Common myeloid progenitor, CD34-positive (primary cell): ENCODE data around the gene PKNOX2.
A peak's percentile ranks its signal among the peaks of the same experiment; 100 is the strongest.

Experiments
- CTCF ChIA-PET: fragments of 350-600 bp; sonication (Branson Sonifier 250); formaldehyde crosslinking; loops from one replicate; lab custom pipeline; 2021; ENCODE audit warnings: antibody characterized with exemption; lab: Charles Lee
- POLR2A ChIA-PET: fragments of 350-600 bp; sonication (Branson Sonifier 250); formaldehyde crosslinking; loops from one replicate; lab custom pipeline; 2021; ENCODE audit warnings: antibody characterized with exemption; lab: Charles Lee
- DNase-seq, 3 donors: peaks; one replicate each; pipeline versions ENCODE4 v3.0.0 to v3.0.0-alpha.2; 2013
- H3K27ac ChIP-seq, 2 experiments: 1 replicate in 1 of 2; 2 replicates in 1 of 2; pipeline ENCODE4 v1.7.0; 2013; ENCODE audit warnings: inconsistent platforms in 2 of 2, low read length in 2 of 2, mild to moderate bottlenecking in 2 of 2, low read depth in 1 of 2, moderate library complexity in 1 of 2; ENCODE audit not compliant: severe bottlenecking in 2 of 2, insufficient read depth in 1 of 2, poor library complexity in 1 of 2
- H3K27me3 ChIP-seq, 5 experiments: replicated peaks in 2 of 5; 1 replicate in 3 of 5; 2 replicates in 2 of 5; pipeline versions ENCODE4 v1.6.1 to v1.7.0; 2013; ENCODE audit warnings: low read length in 4 of 5, mild to moderate bottlenecking in 2 of 5, moderate library complexity in 2 of 5, inconsistent platforms in 1 of 5; ENCODE audit not compliant: insufficient read depth in 5 of 5, control insufficient read depth in 4 of 5
- H3K36me3 ChIP-seq, 4 experiments: 1 replicate in 2 of 4; 2 replicates in 2 of 4; pipeline versions ENCODE4 v1.6.1 to v1.7.0; 2013; ENCODE audit warnings: low read length in 3 of 4, control low read depth in 1 of 4, mild to moderate bottlenecking in 1 of 4; ENCODE audit not compliant: control insufficient read depth in 4 of 4, insufficient read depth in 4 of 4
- H3K4me1 ChIP-seq, 4 experiments: 1 replicate in 3 of 4; 2 replicates in 1 of 4; pipeline versions ENCODE4 v1.6.1 to v1.7.1; 2013; ENCODE audit warnings: low read length in 3 of 4, mild to moderate bottlenecking in 3 of 4, control low read depth in 1 of 4, inconsistent platforms in 1 of 4, moderate library complexity in 1 of 4; ENCODE audit not compliant: control insufficient read depth in 4 of 4, insufficient read depth in 4 of 4; ENCODE audit errors: control extremely low read depth in 1 of 4
- H3K4me3 ChIP-seq, 7 experiments: 1 replicate in 4 of 7; 2 replicates in 3 of 7; pipeline versions ENCODE4 v1.5.1 to v1.7.0; 2013; ENCODE audit warnings: mild to moderate bottlenecking in 7 of 7, low read length in 6 of 7, moderate library complexity in 6 of 7, inconsistent platforms in 2 of 7, low read depth in 2 of 7, control low read depth in 1 of 7; ENCODE audit not compliant: insufficient read depth in 4 of 7, control insufficient read depth in 1 of 7; ENCODE audit errors: extremely low read depth in 1 of 7
- H3K9me3 ChIP-seq, 5 experiments: 1 replicate in 4 of 5; 2 replicates in 1 of 5; pipeline versions ENCODE4 v1.6.1 to v1.7.1; 2013; ENCODE audit warnings: low read length in 4 of 5, mild to moderate bottlenecking in 2 of 5, inconsistent platforms in 1 of 5, low read depth in 1 of 5, moderate library complexity in 1 of 5; ENCODE audit not compliant: control insufficient read depth in 4 of 5, insufficient read depth in 2 of 5; ENCODE audit errors: control extremely low read depth in 1 of 5
- WGBS: methylation state at CpG from one replicate; pipeline ENCODE4 v1.1.5; 2013; ENCODE audit not compliant: insufficient coverage; 5-methylcytosine and 5-hydroxymethylcytosine counted together

The PKNOX2 gene

GRCh38 chr11:125398994-125399640 is 234.6 kb downstream of the PKNOX2 start:
- peaks cover 5 to 69% (median 20%) of the 10 kb centered on the region in 5 experiments for H3K27me3 ChIP-seq
- POLR2A ChIA-PET = no interaction called here
- no peak overlapping the region for H3K27ac ChIP-seq
- DNase-seq = peak in 2 of 3 donors; percentile 7 to 12
- no peaks in the 10 kb centered on the region for H3K36me3 ChIP-seq
- H3K4me3 ChIP-seq = no peak overlapping the region
- WGBS = 69% methylated on average over 8 of the region's 12 CpGs
- CTCF ChIA-PET = no interaction called here
- H3K9me3 ChIP-seq = no peaks in the 10 kb centered on the region
- H3K4me1 ChIP-seq = no peaks in the 10 kb centered on the region

GRCh38 chr11:125399945-125400344 is 235.4 kb downstream of the PKNOX2 start:
- no peak for DNase-seq
- ChIA-PET POLR2A (no interaction called here), CTCF (no interaction called here)
- peaks cover 3 to 71% (median 25%) of the 10 kb centered on the region in 5 experiments for H3K27me3 ChIP-seq
- 92% methylated on average over 5 of the region's 6 CpGs for WGBS
- H3K4me3 ChIP-seq = no peak overlapping the region
- no peaks in the 10 kb centered on the region for H3K9me3 ChIP-seq
- peaks cover 0 to 2% (median 0%) of the 10 kb centered on the region in 4 experiments for H3K4me1 ChIP-seq
- no peak overlapping the region for H3K27ac ChIP-seq
- H3K36me3 ChIP-seq = no peaks in the 10 kb centered on the region

DNA sequence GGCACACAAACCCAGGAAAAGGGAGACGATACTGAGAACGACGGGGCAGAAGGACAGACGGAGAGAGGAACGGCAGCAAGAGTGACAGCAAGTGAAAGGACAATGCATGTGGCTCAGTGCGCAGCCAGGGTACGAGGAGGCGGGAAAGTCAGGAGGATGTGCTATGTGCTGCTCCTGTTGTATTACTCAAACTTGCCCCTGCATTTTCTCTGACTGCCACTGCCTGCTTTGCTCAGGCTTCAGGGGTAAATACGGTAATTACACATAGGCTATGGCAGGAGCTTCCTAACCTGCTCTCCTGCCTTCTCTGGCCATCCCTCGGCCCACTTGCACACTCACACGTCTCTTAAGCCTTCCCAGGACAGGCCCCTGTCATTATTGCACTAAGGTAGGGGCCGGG is 236.7 kb downstream of the PKNOX2 start:
- Histone ChIP-seq H3K4me1 (peaks cover 0 to 2% (median 0%) of the 10 kb centered on the region in 4 experiments), H3K27ac (no peak overlapping the region), H3K27me3 (peaks cover 3 to 84% (median 33%) of the 10 kb centered on the region in 5 experiments), H3K9me3 (no peaks in the 10 kb centered on the region), H3K36me3 (no peaks in the 10 kb centered on the region), H3K4me3 (no peak overlapping the region)
- ChIA-PET POLR2A (no interaction called here), CTCF (interaction anchor here (1.1 kb wide), 1 partner anchor 35 kb away, joined by 4 read pairs; no protein-coding TSS in a partner anchor)
- WGBS = 68% methylated on average over 12 of the region's 12 CpGs
- DNase-seq = no peak

- no peak for DNase-seq
- Histone ChIP-seq H3K4me3 (no peak overlapping the region), H3K4me1 (peaks cover 0 to 2% (median 0%) of the 10 kb centered on the region in 4 experiments), H3K9me3 (no peaks in the 10 kb centered on the region), H3K36me3 (no peaks in the 10 kb centered on the region), H3K27ac (no peak overlapping the region), H3K27me3 (peaks cover 3 to 88% (median 34%) of the 10 kb centered on the region in 5 experiments)
- POLR2A ChIA-PET = no interaction called here
- CTCF ChIA-PET = interaction anchor here (1.1 kb wide), 1 partner anchor 36 kb away, joined by 4 read pairs; no protein-coding TSS in a partner anchor
- 90% methylated on average over 7 of the region's 11 CpGs for WGBS
These were observed 237.2 kb downstream of the PKNOX2 start for GRCh38 chr11:125401746-125402145.

DNA sequence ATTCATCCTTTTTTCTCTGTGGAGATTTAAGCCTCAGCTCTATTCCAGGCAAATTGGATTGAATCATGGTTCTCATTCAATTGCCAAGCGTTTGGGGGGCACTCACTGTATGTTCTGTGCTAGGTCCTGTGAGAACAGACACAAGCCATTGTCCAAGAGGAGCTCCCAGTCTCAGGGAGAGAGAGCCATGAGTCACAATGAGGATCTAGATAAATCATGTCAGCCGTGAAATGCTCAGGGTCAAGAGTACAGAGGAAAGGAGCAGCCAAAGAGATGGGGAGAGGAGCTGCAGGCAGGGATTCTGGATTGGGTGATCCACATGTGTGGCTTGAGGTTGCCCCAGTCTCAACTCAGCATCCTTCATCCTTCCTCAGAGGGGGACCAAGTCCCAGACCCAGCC is 237.9 kb downstream of the PKNOX2 start:
- 71% methylated on average over 2 of the region's 2 CpGs for WGBS
- peaks cover 3 to 91% (median 34%) of the 10 kb centered on the region in 5 experiments for H3K27me3 ChIP-seq
- H3K4me3 ChIP-seq = no peak overlapping the region
- H3K9me3 ChIP-seq = no peaks in the 10 kb centered on the region
- H3K4me1 ChIP-seq = peaks cover 0 to 2% (median 0%) of the 10 kb centered on the region in 4 experiments
- H3K27ac ChIP-seq = no peak overlapping the region
- no peak for DNase-seq
- ChIA-PET CTCF (interaction anchor here (1.1 to 1.6 kb wide), 2 partner anchors 29 to 36 kb away, joined by 3 to 4 read pairs; no protein-coding TSS in a partner anchor), POLR2A (no interaction called here)
- H3K36me3 ChIP-seq = no peaks in the 10 kb centered on the region

GRCh38 chr11:125404157-125404810 is 239.7 kb downstream of the PKNOX2 start:
- H3K27me3 ChIP-seq = peaks cover 0 to 93% (median 39%) of the 10 kb centered on the region in 5 experiments
- WGBS = 84% methylated on average over 10 of the region's 15 CpGs
- ChIA-PET CTCF (interaction anchor here (1.0 to 1.9 kb wide), 7 partner anchors 14 to 443 kb away, joined by 3 to 5 read pairs (median 3); no protein-coding TSS in a partner anchor), POLR2A (no interaction called here)
- H3K27ac ChIP-seq = no peak overlapping the region
- peaks cover 0 to 2% (median 0%) of the 10 kb centered on the region in 4 experiments for H3K4me1 ChIP-seq
- no peaks in the 10 kb centered on the region for H3K36me3 ChIP-seq
- H3K4me3 ChIP-seq = no peak overlapping the region
- peak in 1 of 3 donors; percentile 5 for DNase-seq
- H3K9me3 ChIP-seq = no peaks in the 10 kb centered on the region
